HG03442 (cell line): Measurements from ENCODE around the gene MYPN.
A peak's percentile ranks its signal among the peaks of the same experiment; 100 is the strongest.
"Not testable (repeated sequence)": the region's sequence is repeated elsewhere in the genome, so short reads cannot be mapped to it uniquely, and the experiment has no call there.

Source experiments
- ATAC-seq: cut with Tn5 transposase; IDR thresholded peaks from one replicate; pipeline ENCODE4 v1.9.1; 2021; ENCODE audit warnings: mild to moderate bottlenecking, moderate library complexity; ENCODE audit not compliant: unreplicated experiment

MYPN gene

GRCh38 chr10:68223535-68224165, 114.4 kb downstream of the MYPN start:
- ATAC-seq: no peak

- ATAC-seq: no peak
Observed at GRCh38 chr10:68224810-68225209, 115.5 kb downstream of the MYPN start.

GRCh38 chr10:68230268-68230667, 121.0 kb downstream of the MYPN start:
- no peak for ATAC-seq

GRCh38 chr10:68231106-68231816, 122.0 kb downstream of the MYPN start:
- ATAC-seq: peak; percentile 96

- ATAC-seq: no peak
Observed at GRCh38 chr10:68231817-68232251, 122.5 kb downstream of the MYPN start, which contains the start of gene ATOH7. TSS of gene ATOH7 (minus strand) at chr10:68232113. CDS start at chr10:68231677, 436 bp downstream.

- ATAC-seq: no peak
Observed at GRCh38 chr10:68233046-68233445, 123.8 kb downstream of the MYPN start.

- ATAC-seq: no peak
Observed at GRCh38 chr10:68235111-68235510, 125.8 kb downstream of the MYPN start.

GRCh38 chr10:68235581-68235980, 126.3 kb downstream of the MYPN start:
- ATAC-seq: no peak

GRCh38 chr10:68237173-68237572, 127.9 kb downstream of the MYPN start:
- ATAC-seq: no peak

GRCh38 chr10:68238371-68238770, 129.1 kb downstream of the MYPN start:
- no peak for ATAC-seq

GRCh38 chr10:68239069-68239468, 129.8 kb downstream of the MYPN start:
- ATAC-seq: no peak

GRCh38 chr10:68239596-68240150, 130.4 kb downstream of the MYPN start:
- no peak for ATAC-seq

GRCh38 chr10:68242051-68242450, 132.8 kb downstream of the MYPN start:
- ATAC-seq: no peak

- ATAC-seq: not testable (repeated sequence)
Observed at GRCh38 chr10:68246397-68246796, 137.1 kb downstream of the MYPN start.

GRCh38 chr10:68247931-68248330, 138.6 kb downstream of the MYPN start:
- no peak for ATAC-seq

- ATAC-seq: no peak
Observed at GRCh38 chr10:68249297-68249696, 140.0 kb downstream of the MYPN start.

- no peak for ATAC-seq
Observed at GRCh38 chr10:68251151-68251550, 141.9 kb downstream of the MYPN start.

- no peak for ATAC-seq
Observed at GRCh38 chr10:68251625-68252495, 142.6 kb downstream of the MYPN start.

- ATAC-seq: no peak
Observed at GRCh38 chr10:68253346-68253745, 144.1 kb downstream of the MYPN start.

- no peak for ATAC-seq
Observed at GRCh38 chr10:68261132-68261856, 152.0 kb downstream of the MYPN start.
